HG02763 (cell line): Measurements from ENCODE around the gene MYRIP.
"Not testable (repeated sequence)": the region's sequence is repeated elsewhere in the genome, so short reads cannot be mapped to it uniquely, and the experiment has no call there.

Experiments used
- ATAC-seq: cut with Tn5 transposase; IDR thresholded peaks from one replicate; pipeline ENCODE4 v1.9.1; 2021; ENCODE audit warnings: mild to moderate bottlenecking, moderate library complexity; ENCODE audit not compliant: unreplicated experiment

Gene MYRIP

DNA sequence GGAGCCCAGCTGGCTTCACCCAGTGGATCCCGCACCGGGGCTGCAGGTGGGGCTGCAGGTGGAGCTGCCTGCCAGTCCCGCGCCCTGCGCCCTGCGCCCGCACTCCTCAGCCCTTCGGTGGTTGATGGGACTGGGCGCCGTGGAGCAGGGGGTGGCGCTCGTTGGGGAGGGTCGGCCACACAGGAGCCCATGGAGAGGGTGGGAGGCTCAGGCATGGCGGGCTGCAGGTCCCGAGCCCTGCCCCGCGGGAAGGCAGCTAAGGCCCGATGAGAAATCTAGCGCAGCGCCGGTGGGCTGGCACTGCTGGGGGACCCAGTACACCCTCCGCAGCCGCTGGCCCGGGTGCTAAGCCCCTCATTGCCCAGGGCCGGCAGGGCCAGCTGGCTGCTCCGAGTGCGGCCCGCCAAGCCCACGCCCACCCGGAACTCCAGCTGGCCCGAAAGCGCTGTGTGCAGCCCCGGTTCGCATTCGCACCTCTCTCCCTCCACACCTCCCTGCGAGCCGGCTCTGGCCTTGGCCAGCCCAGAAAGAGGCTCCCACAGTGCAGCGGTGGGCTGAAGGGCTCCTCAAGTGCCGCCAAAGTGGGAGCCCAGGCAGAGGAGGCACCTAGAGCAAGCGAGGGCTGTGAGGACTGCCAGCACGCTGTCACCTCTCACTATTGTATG lies 268.6 kb downstream of the MYRIP start:
- not testable (repeated sequence) for ATAC-seq

DNA sequence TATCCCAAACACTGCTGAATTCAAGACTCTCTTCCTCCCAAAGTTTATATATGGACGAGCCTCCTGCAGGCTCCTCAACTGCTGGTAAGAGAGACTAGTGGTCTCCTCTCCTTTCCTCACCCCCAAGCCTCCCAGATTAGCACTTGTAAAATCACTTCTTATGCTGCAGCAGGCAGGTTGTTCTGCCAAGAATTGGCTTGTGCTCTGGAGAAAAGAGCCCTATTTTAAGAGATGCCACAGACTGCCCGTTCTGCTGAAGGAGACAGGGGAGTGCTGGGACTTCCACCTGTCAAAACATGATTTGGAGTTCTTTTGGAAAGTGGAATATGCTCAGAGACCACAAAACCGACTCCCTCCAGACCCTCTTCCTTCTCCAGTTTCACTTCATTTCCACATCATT lies 269.2 kb downstream of the MYRIP start:
- ATAC-seq: no peak

- no peak for ATAC-seq
These were observed 269.9 kb downstream of the MYRIP start for GRCh38 chr3:40079203-40079846.

DNA sequence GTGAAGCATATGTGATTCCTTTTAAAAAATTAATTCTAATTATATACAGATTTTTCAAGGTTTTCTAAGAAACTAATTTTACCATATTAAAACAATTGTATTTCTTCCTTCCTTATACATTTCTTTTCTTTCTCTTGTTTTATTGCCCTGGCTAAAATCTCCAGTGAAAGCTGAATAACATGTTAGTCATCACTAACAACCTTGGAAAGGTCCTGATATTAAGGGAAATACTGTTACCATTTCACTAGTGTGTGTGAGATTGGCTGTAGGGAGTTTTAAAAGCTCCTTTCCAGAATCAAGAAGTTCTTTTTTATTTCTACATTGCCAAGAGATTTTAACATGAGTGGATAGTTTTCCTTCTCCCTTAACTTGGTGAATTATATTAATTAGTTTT lies 270.4 kb downstream of the MYRIP start:
- no peak for ATAC-seq

- no peak for ATAC-seq
These were observed 273.7 kb downstream of the MYRIP start for GRCh38 chr3:40083066-40083465.

- not testable (repeated sequence) for ATAC-seq
These were observed 275.0 kb downstream of the MYRIP start for GRCh38 chr3:40084424-40084823.

GRCh38 chr3:40086890-40087883 lies 277.8 kb downstream of the MYRIP start:
- no peak for ATAC-seq

DNA sequence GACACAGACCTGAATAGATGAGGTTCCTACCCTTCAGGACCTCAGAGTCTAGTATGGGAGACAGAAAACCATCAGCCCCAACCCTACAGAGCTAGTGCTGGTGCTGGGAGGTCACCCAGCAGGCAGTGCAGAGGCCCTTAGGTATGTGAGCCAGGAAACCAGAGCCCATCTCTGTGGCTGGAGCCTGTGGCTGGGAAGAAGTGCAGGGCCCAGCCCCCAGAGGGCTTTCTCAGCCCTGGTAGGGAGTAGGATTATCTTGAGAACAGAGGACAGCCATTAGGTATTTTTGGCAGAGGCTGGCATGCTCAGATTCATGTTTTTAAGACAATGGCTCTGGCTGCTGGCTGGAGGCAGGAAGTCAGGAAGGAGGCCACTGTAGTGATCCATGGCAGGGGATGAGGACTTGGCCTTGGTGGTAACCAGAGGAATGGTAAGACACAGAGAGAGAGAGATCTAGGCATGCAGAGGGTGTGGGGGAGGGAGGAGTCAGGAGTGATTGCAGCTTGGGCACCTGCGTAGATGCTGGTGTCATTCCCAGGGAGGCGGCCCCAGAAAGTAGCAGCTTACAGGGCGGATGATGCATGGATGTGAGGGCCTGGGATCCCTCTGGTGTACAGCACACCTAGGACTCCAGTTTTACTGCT lies 279.2 kb downstream of the MYRIP start:
- no peak for ATAC-seq

GRCh38 chr3:40096661-40097111 lies 287.3 kb downstream of the MYRIP start:
- ATAC-seq: no peak

- no peak for ATAC-seq
These were observed 288.0 kb downstream of the MYRIP start for GRCh38 chr3:40097131-40098117.

DNA sequence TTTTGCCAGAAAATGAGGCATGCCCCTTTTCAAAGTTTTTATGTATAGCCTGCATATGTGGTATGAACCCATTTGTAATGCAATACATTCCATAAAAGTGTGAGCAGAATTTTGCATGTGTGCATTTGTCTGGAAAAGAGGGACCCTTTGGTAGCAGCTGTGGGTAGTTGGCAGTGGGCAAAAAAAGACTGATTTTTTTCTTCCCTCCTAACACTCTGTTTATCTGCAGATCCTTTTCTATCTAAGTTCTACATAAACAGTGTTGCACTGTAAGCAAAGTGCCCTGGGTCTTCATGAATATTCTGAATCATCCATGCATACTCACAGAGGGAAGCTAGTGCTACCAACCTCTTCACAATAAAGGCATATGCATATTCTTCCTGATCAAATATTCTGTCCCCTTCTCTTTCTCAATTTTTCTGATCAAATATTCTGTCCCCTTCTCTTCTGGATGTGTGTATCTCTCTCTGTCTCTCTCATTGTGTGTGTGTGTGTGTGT lies 288.9 kb downstream of the MYRIP start:
- ATAC-seq: no peak

DNA sequence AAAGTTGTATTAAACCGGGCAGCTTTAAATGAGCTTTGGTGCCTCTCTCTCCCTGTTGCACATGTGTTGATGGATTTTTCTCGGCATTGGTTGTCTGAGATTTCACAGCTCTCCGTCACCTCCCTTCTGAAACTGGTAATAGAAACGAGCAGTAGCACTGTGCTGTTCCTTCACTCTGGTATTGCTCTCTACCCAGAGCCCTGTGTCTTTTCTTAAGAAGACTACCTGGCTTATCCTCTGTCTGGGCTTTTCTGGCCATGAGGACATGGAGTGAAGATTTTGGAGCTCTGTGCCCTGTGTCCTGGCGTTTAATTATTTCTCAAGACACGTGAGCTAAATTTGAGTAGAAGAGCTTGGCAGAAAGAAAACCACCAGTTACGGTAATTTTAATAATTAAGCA lies 290.5 kb downstream of the MYRIP start:
- ATAC-seq: no peak

GRCh38 chr3:40102182-40102581 lies 292.8 kb downstream of the MYRIP start:
- no peak for ATAC-seq

- no peak for ATAC-seq
These were observed 294.4 kb downstream of the MYRIP start for GRCh38 chr3:40103829-40104228.

DNA sequence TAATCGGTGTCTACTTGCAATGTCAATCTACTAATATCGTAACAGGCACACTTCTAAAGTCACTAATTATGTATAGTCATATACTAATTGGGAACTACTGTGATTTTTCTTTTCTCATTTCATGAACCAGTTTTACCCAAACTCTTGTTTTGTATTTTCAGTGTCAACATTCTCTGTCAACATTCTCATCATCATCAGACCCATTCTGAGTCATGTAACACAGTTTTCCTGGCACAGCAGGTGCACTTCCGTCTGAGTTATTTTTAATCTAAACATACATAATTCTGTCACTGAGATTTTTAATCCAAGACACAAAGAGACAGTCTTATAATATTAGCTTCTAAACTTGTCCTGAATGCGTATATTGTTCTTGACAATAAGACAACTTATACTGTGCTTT lies 295.0 kb downstream of the MYRIP start:
- ATAC-seq: no peak

- ATAC-seq: no peak
These were observed 299.2 kb downstream of the MYRIP start for GRCh38 chr3:40108643-40109042.

DNA sequence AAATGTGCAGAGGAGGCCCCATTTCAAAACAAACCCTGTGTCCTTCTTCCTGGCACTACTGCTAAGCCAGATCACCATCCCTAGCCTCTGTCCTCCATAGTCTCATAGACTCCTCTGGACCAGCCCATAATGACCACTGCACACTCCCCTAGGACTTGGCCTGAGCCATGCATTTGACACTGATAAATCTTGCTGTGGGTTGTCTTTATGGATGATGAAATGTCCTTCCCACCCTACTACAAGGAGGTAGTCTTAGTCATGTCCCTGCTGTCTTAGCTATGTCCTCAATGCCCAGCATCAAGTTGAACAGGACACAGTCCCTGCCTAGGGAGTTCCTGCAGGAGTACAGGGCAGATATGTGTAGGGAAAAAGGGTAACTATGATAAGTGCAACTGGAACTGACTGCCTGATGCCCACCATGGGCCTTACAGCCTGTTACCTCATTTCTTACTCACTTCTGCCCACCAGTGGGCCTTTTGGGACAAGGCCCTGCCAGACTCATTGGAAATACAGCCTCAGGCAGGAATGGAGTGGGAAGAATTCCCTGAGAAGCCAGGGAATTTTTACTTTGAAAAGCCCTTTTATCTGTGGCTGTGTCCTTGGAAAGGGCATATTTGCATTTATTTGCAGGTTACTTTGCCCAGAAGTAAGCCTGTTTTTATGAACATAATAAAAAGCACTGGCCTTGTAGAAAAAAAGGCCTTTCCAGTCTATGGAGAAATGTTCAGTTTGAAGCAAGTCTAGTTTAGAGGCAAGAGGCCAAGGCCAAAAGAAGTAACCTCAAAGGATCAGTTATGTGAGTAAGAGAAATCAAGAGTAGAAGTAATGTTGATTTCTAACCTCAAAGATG lies 300.5 kb downstream of the MYRIP start:
- ATAC-seq: no peak

DNA sequence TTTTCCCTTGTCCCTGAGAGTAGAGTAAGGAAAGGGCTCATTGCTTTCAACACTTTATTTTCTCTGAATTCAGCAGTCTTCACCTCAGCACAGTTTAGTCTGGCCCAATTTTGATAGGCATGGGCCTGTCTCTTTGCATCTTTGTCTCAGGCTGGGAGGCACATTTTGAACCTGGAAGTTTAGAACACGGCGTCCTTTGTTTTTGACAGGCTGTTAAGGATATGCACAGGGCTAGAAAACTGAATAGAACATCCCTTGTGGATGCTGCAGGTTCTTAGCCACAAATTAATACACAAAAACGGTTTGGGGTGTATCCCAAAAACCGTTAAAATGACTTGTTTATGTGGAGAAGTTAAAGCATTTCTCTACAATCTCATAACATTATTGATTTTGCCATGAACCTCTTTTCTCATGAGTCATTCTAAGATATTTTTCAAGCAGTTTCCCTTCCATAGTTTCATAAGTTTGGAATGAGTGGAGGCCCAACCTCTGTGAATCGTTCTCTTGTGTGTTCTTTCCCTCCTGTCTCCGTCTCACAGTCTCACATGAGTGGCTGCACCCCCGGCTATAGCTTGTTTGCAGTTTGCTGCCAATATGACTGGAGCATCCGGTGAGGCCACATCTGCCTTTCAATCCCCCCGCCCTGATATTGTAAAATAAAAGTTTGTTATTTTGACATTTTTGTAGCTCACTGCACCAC lies 307.2 kb downstream of the MYRIP start:
- ATAC-seq: no peak
